Hindlimb muscle (tissue), 1 donor: ENCODE measurements around the gene PSG11. TPM values are rescaled to one million over a fixed set of nuclear protein-coding genes. Genes with fewer than 3 reads are reported as not detected.
"Not testable (repeated sequence)": the region's sequence is repeated elsewhere in the genome, so short reads cannot be mapped to it uniquely, and the experiment has no call there.

Experiments
- DNase-seq: peaks from one replicate; pipeline ENCODE4 v3.0.0-alpha.2; 2013
- polyA plus RNA-seq: library from polyadenylated mRNA; unstranded; fragments of 120-200 nt; gene quantifications from one replicate; pipeline ENCODE4 v1.2.1, GENCODE V29; 2013; ENCODE audit not compliant: insufficient read length

PSG11 gene
- polyA plus RNA-seq, result 2.7 TPM

- DNase-seq, result not testable (repeated sequence)
Observed at GRCh38 chr19:43026369-43026768, at the start of gene PSG11. PSG11 (minus strand) TSS chr19:43026469; CDS start chr19:43026372, 97 bp downstream.

GRCh38 chr19:43062418-43062817 is 36.1 kb upstream of the PSG11 start:
- not testable (repeated sequence) for DNase-seq

GRCh38 chr19:43061326-43061725 is 35.1 kb upstream of the PSG11 start:
- DNase-seq, result not testable (repeated sequence)

GRCh38 chr19:43060254-43060653 is 34.0 kb upstream of the PSG11 start:
- DNase-seq, result not testable (repeated sequence)

GRCh38 chr19:43059482-43059881 is 33.2 kb upstream of the PSG11 start:
- DNase-seq, result not testable (repeated sequence)

GRCh38 chr19:43058440-43058839 is 32.2 kb upstream of the PSG11 start:
- not testable (repeated sequence) for DNase-seq

GRCh38 chr19:43047966-43048365 is 21.7 kb upstream of the PSG11 start:
- not testable (repeated sequence) for DNase-seq

- DNase-seq, result not testable (repeated sequence)
Observed at GRCh38 chr19:43046578-43046977, 20.3 kb upstream of the PSG11 start.

GRCh38 chr19:43043492-43044180 is 17.4 kb upstream of the PSG11 start:
- DNase-seq, result not testable (repeated sequence)

GRCh38 chr19:43031645-43032044 is 5.4 kb upstream of the PSG11 start:
- not testable (repeated sequence) for DNase-seq

GRCh38 chr19:43028866-43029265 is 2.6 kb upstream of the PSG11 start:
- DNase-seq, result no peak

GRCh38 chr19:43027985-43028384 is 1.7 kb upstream of the PSG11 start:
- not testable (repeated sequence) for DNase-seq

- not testable (repeated sequence) for DNase-seq
Observed at GRCh38 chr19:43027061-43027460, 792 bp upstream of the PSG11 start.

- DNase-seq, result not testable (repeated sequence)
Observed at GRCh38 chr19:43022098-43022497, 4.2 kb downstream of the PSG11 start.

- DNase-seq, result not testable (repeated sequence)
Observed at GRCh38 chr19:43021629-43022028, 4.6 kb downstream of the PSG11 start.

- not testable (repeated sequence) for DNase-seq
Observed at GRCh38 chr19:43019588-43019987, 6.7 kb downstream of the PSG11 start.

GRCh38 chr19:43005841-43006240 is 20.4 kb downstream of the PSG11 start:
- not testable (repeated sequence) for DNase-seq

- DNase-seq, result not testable (repeated sequence)
Observed at GRCh38 chr19:43004846-43005245, 21.4 kb downstream of the PSG11 start.

GRCh38 chr19:43003634-43004033 is 22.6 kb downstream of the PSG11 start:
- not testable (repeated sequence) for DNase-seq

- not testable (repeated sequence) for DNase-seq
Observed at GRCh38 chr19:43002948-43003347, 23.3 kb downstream of the PSG11 start.

- DNase-seq, result not testable (repeated sequence)
Observed at GRCh38 chr19:42996161-42996560, 30.1 kb downstream of the PSG11 start.

GRCh38 chr19:42992029-42992604 is 34.2 kb downstream of the PSG11 start:
- not testable (repeated sequence) for DNase-seq

- no peak for DNase-seq
Observed at GRCh38 chr19:42989851-42990250, 36.4 kb downstream of the PSG11 start.

GRCh38 chr19:42989186-42989585 is 37.1 kb downstream of the PSG11 start:
- not testable (repeated sequence) for DNase-seq
